ENCODE data around the gene LAMB4. TPM values are rescaled to one million over a fixed set of nuclear protein-coding genes. Genes with fewer than 3 reads are reported as not detected.

The LAMB4 gene
- total and polyA plus RNA-seq, 2 of the 8 experiments (the other 6 are each of a cell fraction or from before 2014, with no cell fraction given), result not detected

GRCh38 chr7:108078691-108079090 is 51.5 kb downstream of the LAMB4 start (continued):
- TF ChIP-seq ATF2 (IDR thresholded peaks at IDR 0.05; ENCODE audit: low read length) (no peak), TAF1 (IDR thresholded peaks at IDR 0.05; ENCODE audit: low read depth, low read length) (no peak), POLR2AphosphoS5 (IDR thresholded peaks at IDR 0.05; ENCODE audit: low read depth, low read length) (no peak), SP2 (IDR thresholded peaks at IDR 0.05; ENCODE audit: low read length) (no peak), KDM1A (IDR thresholded peaks at IDR 0.05; ENCODE audit: borderline replicate concordance, low read length) (no peak)

Measured in H1 (cell line).